ENCODE measurements around the gene BCL11B. TPM values are rescaled to one million over a fixed set of nuclear protein-coding genes. Genes with fewer than 3 reads are reported as not detected.

BCL11B gene
- 0.38 TPM for polyA plus RNA-seq

DNA sequence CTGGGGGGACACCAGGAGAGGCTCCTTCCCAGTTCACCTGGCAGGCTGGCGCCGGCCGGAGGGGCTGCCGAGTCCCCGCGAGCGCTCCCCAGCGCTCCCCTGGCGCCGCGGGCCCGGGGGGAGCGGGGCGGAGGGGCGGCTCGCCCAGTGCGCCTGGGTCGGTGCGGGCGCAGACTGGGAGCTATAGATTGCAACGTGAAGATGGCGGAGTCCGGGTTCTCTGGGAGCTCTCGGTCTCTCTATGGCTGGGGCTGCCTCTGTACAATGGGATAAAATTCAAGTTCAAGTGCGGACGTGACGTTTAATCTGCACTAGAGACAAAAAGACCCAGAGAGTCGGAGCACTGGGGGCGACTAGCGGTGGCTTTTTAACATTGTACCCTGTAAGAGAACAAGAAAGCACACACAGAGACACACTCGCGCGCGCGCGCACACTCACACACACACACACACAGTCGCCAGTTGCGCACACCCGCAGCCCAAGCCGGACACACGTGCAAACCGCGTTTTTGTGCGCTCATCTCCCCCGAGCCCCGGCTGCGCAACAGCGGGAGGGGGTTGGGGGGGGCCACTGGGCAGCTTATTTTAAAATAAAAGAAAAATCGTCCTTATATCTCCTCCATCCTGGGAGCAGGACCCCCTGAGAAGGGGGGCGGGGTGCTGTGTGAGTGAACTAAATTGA, at the start of gene BCL11B:
Gene BCL11B (minus strand): TSS at position 247 of the 681 bp plus-strand sequence. CDS start 979 bp downstream, outside the sequence.
- Mint-ChIP-seq H3K4me1 (peaks cover 8 to 17% (median 13%) of the 10 kb centered on the region in 3 donors), H3K36me3 (no peaks in the 10 kb centered on the region), H3K27me3 (peaks cover 49% of the 10 kb centered on the region), H3K9me3 (no peaks in the 10 kb centered on the region), H3K4me3 (peak within 1 kb of the TSS; percentile 77 to 93 (median 88)), H3K27ac (peak within 1 kb of the TSS; percentile 41 to 84 (median 45))

DNA sequence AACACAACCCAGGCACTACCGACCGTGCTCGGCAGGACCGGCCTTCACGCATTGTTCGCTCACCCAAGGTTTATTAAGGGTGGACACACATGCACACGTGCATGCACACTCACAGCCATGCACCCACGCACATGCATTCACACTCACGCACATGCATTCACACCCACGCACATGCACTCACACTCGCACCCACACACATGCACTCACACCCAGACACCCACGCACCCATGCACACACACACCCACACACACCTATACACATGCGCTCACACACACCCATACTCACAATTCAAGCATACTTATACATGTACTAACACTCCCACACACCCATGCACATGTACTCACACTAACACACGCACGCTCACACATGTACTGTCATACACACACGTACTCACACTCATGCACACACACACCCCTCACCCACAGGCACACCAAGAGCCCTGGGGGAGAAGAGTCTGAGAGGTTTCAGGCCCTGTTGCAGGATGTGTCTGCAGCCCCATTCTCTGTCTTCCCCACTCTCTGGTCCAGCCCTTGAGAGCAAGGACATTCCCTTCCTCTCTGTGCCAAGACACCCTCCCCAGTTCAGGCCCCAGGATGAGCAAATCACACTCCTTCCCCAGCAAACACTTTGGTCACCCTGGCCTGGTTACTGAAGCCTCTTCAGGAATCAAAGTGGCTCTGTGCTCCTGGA, 49.4 kb upstream of the BCL11B start:
- Mint-ChIP-seq H3K36me3 (no peaks in the 10 kb centered on the region), H3K4me3 (no peak overlapping the region), H3K9me3 (no peaks in the 10 kb centered on the region), H3K27ac (no peak overlapping the region), H3K27me3 (no peaks in the 10 kb centered on the region), H3K4me1 (peaks cover 0 to 3% (median 3%) of the 10 kb centered on the region in 3 donors)

GRCh38 chr14:99320621-99321235, 48.7 kb upstream of the BCL11B start:
- peaks cover 0 to 3% (median 3%) of the 10 kb centered on the region in 3 donors for H3K4me1 Mint-ChIP-seq
- no peak overlapping the region for H3K27ac Mint-ChIP-seq
- H3K36me3 Mint-ChIP-seq, result no peaks in the 10 kb centered on the region
- H3K4me3 Mint-ChIP-seq, result no peak overlapping the region
- H3K9me3 Mint-ChIP-seq, result no peaks in the 10 kb centered on the region
- H3K27me3 Mint-ChIP-seq, result no peaks in the 10 kb centered on the region

DNA sequence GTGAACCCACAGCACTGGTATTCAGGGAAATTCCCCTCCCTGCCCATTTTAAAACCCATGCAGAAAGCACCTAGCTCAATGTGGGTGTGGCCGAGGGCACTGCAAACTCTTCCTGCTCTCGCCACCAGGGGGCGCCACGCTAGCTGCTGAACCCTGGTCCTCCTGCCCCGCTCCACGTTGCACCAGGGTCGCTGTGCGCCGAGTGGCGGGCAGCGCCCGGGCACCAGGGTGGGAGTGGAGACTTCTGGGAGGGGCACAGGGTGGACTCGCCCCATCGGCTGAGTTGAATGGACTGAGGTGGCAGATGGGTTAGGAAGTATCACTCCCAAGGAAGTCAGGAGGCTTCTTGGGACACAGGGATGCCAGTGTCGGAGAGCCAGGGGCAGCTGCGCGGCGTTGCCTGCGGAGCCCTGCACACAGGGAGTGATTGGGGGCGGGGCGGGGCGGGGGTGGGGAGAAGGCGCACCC, 48.1 kb upstream of the BCL11B start:
- H3K27ac Mint-ChIP-seq, result no peak overlapping the region
- no peak overlapping the region for H3K4me3 Mint-ChIP-seq
- peaks cover 0 to 3% (median 3%) of the 10 kb centered on the region in 3 donors for H3K4me1 Mint-ChIP-seq
- H3K9me3 Mint-ChIP-seq, result no peaks in the 10 kb centered on the region
- H3K36me3 Mint-ChIP-seq, result no peaks in the 10 kb centered on the region
- H3K27me3 Mint-ChIP-seq, result no peaks in the 10 kb centered on the region

GRCh38 chr14:99318959-99319295, 46.9 kb upstream of the BCL11B start:
- H3K27ac Mint-ChIP-seq, result no peak overlapping the region

DNA sequence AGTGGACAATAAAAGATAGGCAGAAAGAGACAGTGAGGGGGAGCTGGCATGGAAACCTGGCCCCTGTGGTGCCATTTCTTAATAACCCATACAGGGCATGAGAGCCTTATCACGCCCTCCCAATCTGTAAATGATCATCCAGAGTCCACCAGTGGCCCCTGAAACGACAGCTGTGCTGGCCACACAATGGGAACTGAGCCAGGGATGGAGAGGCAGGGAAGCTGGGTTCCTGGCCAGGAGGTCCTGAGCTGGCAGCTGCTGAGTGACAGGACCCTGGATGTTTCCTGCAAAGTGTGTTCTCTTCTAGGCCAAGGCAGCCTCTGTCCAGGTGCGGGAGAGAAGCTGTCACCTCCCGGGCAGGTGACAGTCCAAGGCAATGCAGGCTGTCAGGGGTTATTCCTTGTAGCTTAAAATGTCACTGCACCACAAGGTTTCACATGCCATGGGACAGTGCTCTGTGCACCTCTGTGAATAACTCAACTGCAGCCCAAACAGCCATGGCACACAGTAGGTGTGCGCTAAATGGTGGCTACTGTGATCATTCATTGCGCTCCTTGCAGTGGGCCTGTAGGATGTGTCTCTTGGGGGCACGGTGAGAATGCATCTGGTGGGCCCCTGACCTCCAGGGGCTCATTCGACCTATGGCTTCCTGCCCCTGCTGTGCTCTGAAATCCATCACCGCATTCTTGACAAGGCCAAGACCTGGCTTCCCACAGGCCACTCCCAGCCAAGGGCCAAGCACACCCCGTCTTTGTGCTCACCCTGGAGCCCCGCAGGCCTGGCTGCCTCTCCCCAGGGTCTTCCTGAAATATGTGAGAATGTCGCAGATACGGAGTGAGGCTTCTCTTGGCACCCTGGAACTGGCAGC, 46.3 kb upstream of the BCL11B start:
- Mint-ChIP-seq H3K4me1 (peaks cover 0 to 3% (median 3%) of the 10 kb centered on the region in 3 donors), H3K36me3 (no peaks in the 10 kb centered on the region), H3K4me3 (no peak overlapping the region), H3K27ac (no peak overlapping the region), H3K27me3 (no peaks in the 10 kb centered on the region), H3K9me3 (no peaks in the 10 kb centered on the region)

More at GRCh38 chr14:99318959-99319295, 46.9 kb upstream of the BCL11B start:
- Mint-ChIP-seq H3K36me3 (no peaks in the 10 kb centered on the region), H3K4me1 (peaks cover 0 to 3% (median 3%) of the 10 kb centered on the region in 3 donors), H3K9me3 (no peaks in the 10 kb centered on the region), H3K27me3 (no peaks in the 10 kb centered on the region), H3K4me3 (no peak overlapping the region)

GRCh38 chr14:99317231-99318090, 45.5 kb upstream of the BCL11B start:
- H3K9me3 Mint-ChIP-seq, result no peaks in the 10 kb centered on the region
- H3K27ac Mint-ChIP-seq, result no peak overlapping the region
- H3K4me1 Mint-ChIP-seq, result peaks cover 0 to 3% (median 2%) of the 10 kb centered on the region in 3 donors
- no peaks in the 10 kb centered on the region for H3K27me3 Mint-ChIP-seq
- H3K36me3 Mint-ChIP-seq, result no peaks in the 10 kb centered on the region
- H3K4me3 Mint-ChIP-seq, result no peak overlapping the region

DNA sequence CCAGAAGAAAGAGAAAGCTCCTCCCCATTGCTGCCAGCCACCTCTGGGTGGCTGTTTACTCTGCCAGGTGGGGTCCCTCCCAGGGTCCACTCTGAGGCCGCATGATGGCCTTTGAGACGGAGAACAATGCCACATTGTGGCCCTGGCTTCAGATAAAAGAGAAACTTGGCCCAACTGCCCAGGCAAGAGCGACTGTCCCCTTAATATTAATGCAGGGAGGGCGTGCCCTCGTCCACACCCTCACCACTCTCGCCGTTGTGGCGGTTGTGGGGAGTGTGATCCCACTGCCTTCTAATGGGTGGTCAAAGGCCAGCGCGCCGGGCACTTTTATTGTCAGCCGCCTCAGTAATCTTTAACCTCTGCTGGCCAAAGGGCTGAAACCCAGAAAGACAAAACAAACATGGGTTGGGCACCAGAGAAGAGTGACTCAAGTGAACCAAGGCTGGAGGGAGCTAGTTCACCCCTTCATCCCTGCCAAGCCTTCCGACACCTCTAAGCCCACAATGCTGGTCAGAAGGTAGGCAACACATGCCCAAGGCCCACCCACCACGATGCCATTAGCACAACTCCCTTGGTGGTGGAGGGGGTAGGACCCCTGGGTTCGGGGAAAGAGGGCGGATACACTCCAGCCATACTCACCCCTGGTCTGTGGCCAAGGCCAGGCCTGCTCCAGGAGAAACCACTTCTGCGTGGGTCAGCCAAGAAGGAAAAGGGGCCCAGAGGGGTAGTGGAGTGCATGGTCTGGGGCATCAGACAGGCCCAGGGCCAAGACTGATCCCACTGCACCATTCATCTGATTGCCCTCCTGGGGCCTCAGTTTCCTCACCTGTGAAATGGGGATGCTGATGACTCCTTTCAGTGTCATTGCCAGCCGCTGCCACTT, 44.5 kb upstream of the BCL11B start:
- Mint-ChIP-seq H3K4me3 (no peak overlapping the region), H3K4me1 (peaks cover 0 to 3% (median 2%) of the 10 kb centered on the region in 3 donors), H3K36me3 (no peaks in the 10 kb centered on the region), H3K27ac (no peak overlapping the region), H3K27me3 (no peaks in the 10 kb centered on the region), H3K9me3 (no peaks in the 10 kb centered on the region)

DNA sequence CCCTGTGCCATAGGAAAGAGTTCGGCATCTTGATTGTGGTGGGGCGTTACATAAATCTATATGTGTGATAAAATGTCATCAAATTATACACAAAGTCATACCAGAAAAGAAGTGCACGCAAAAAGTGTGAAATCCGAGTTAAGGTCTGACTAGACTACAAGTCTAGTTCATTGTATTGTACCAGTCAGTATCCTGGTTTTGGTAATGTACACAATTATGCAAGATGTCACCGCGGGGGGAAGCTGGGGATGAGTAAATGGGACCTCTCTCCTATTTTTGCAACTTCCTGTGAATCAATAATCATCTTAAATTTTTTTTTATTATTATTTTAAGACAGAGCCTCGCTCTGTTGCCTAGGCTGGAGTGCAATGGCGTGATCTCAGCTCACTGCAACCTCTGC, 43.2 kb upstream of the BCL11B start:
- Mint-ChIP-seq H3K9me3 (peaks cover 0 to 8% (median 2%) of the 10 kb centered on the region in 3 donors), H3K4me3 (no peak overlapping the region), H3K4me1 (no peaks in the 10 kb centered on the region), H3K27ac (no peak overlapping the region), H3K36me3 (peaks cover 2% of the 10 kb centered on the region), H3K27me3 (no peaks in the 10 kb centered on the region)

GRCh38 chr14:99314623-99315022, 42.6 kb upstream of the BCL11B start:
- Mint-ChIP-seq H3K36me3 (peaks cover 2% of the 10 kb centered on the region), H3K4me1 (no peaks in the 10 kb centered on the region), H3K27me3 (no peaks in the 10 kb centered on the region), H3K27ac (no peak overlapping the region), H3K4me3 (no peak overlapping the region), H3K9me3 (peaks cover 0 to 10% (median 2%) of the 10 kb centered on the region in 3 donors)

DNA sequence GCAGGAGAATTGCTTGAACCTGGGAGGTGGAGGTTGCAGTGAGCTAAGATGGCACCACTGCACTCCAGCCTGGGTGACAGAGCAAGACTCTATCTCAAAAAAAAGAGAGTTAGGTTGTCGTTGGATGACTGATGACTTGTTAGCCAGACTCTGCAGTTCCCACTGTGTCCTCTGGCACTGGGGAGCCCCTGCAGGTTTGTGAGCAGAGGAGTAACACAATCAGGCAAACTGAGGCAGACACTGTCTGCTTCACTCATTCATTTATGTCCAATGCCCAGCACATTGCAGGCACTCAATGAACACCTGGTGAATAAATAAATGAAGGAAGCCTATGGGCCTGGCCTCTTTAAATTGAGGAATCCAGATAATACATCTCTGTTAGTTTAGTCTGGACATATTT, 41.2 kb upstream of the BCL11B start:
- Mint-ChIP-seq H3K9me3 (peaks cover 0 to 10% (median 2%) of the 10 kb centered on the region in 3 donors), H3K27me3 (no peaks in the 10 kb centered on the region), H3K4me3 (no peak overlapping the region), H3K27ac (no peak overlapping the region), H3K4me1 (no peaks in the 10 kb centered on the region), H3K36me3 (peaks cover 2% of the 10 kb centered on the region)

DNA sequence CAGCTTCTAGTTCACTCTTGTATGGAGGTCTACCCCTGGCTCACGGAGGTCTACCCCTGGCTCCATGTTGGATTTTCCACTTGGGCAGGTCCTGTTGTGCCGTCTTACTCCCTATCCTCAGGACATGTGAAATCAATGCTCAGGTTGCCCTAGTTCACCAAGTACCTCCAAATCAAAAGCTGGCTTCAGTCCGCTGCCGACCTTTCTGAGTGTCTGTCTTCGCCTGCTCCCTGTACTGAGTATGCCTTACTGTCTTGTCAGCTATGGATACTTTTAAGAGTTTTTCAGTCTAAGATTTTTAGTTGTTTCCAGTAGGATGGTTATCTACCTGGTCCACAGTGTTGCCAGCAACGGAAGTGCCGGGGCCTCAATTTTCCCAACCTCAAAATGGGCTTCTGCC, 40.1 kb upstream of the BCL11B start:
- Mint-ChIP-seq H3K27ac (no peak overlapping the region), H3K4me3 (peak overlapping the region in 1 of 4 donors; percentile 5), H3K36me3 (peaks cover 2% of the 10 kb centered on the region), H3K9me3 (peaks cover 0 to 10% (median 2%) of the 10 kb centered on the region in 3 donors), H3K4me1 (no peaks in the 10 kb centered on the region), H3K27me3 (no peaks in the 10 kb centered on the region)

GRCh38 chr14:99309220-99309766, 37.3 kb upstream of the BCL11B start:
- no peaks in the 10 kb centered on the region for H3K27me3 Mint-ChIP-seq
- H3K9me3 Mint-ChIP-seq, result peaks cover under 1 to 20% (median 2%) of the 10 kb centered on the region in 3 donors
- no peaks in the 10 kb centered on the region for H3K4me1 Mint-ChIP-seq
- no peak overlapping the region for H3K4me3 Mint-ChIP-seq
- H3K36me3 Mint-ChIP-seq, result peaks cover 2% of the 10 kb centered on the region
- H3K27ac Mint-ChIP-seq, result no peak overlapping the region

Data from IgD-negative memory B cell (primary cell).